Tibial artery (tissue), 4 donors: ENCODE measurements around the gene MUC5B.

Experiments
- DNase-seq, 2 donors: peaks; one replicate each; pipeline ENCODE4 v3.0.0-alpha.2; 2019
- H3K27ac ChIP-seq, 2 donors: fragments of 200-600 bp; sonication (generic) in 1 of 2; 1 replicate in 1 of 2; 2 replicates in 1 of 2; pipeline ENCODE4 v1.5.1; 2018 to 2019; ENCODE audit warnings: mild to moderate bottlenecking in 1 of 2
- H3K27me3 ChIP-seq, 2 donors: fragments of 200-600 bp; sonication (generic) in 1 of 2; one replicate each; pipeline versions ENCODE4 v1.5.1 to v1.6.0; 2016 to 2019
- H3K36me3 ChIP-seq, 3 donors: fragments of 200-600 bp; sonication (generic) in 2 of 3; one replicate each; pipeline ENCODE4 v1.5.1; 2016 to 2019; ENCODE audit warnings: mild to moderate bottlenecking in 2 of 3
- H3K4me1 ChIP-seq, 4 donors: fragments of 200-600 bp; sonication (generic) in 2 of 4; 1 replicate in 3 of 4; 2 replicates in 1 of 4; pipeline ENCODE4 v1.5.1; 2016 to 2019
- H3K4me3 ChIP-seq, 2 donors: fragments of 200-600 bp; sonication (generic) in 1 of 2; 1 replicate in 1 of 2; 2 replicates in 1 of 2; pipeline ENCODE4 v1.5.1; 2018 to 2019; ENCODE audit warnings: mild to moderate bottlenecking in 2 of 2
- H3K9me3 ChIP-seq, 3 donors: fragments of 200-600 bp; sonication (generic) in 1 of 3; one replicate each; pipeline ENCODE4 v1.5.1; 2016 to 2019
- CTCF ChIP-seq, 2 experiments: fragments of 200-600 bp in 1 of 2; fragments of 450-650 bp in 1 of 2; IDR thresholded peaks; one replicate each; pipeline ENCODE4 v1.5.1; 2017 to 2019; ENCODE audit warnings: antibody characterized with exemption in 2 of 2, mild to moderate bottlenecking in 1 of 2, moderate library complexity in 1 of 2
- intact Hi-C: fragments of 100-400 bp; cut with DNase I; formaldehyde crosslinking; loops from one replicate; pipeline ENCODE4 v1.15.0; 2023; ENCODE audit warnings: low total_unique reads

MUC5B gene

GRCh38 chr11:1195682-1196515 lies 27.0 kb upstream of the MUC5B start:
- intact Hi-C loops = no loop called here
- no peak for TF ChIP-seq CTCF (IDR thresholded peaks at IDR 0.05)
- no peaks in the 10 kb centered on the region for H3K36me3 ChIP-seq
- H3K27ac ChIP-seq = no peak overlapping the region
- no peak overlapping the region for H3K4me3 ChIP-seq
- no peaks in the 10 kb centered on the region for H3K9me3 ChIP-seq
- H3K4me1 ChIP-seq = peaks cover 0 to 8% (median 0%) of the 10 kb centered on the region in 4 donors
- H3K27me3 ChIP-seq = peaks cover 0 to 81% of the 10 kb centered on the region in 2 donors
- DNase-seq = peak; percentile 14 to 58

DNA sequence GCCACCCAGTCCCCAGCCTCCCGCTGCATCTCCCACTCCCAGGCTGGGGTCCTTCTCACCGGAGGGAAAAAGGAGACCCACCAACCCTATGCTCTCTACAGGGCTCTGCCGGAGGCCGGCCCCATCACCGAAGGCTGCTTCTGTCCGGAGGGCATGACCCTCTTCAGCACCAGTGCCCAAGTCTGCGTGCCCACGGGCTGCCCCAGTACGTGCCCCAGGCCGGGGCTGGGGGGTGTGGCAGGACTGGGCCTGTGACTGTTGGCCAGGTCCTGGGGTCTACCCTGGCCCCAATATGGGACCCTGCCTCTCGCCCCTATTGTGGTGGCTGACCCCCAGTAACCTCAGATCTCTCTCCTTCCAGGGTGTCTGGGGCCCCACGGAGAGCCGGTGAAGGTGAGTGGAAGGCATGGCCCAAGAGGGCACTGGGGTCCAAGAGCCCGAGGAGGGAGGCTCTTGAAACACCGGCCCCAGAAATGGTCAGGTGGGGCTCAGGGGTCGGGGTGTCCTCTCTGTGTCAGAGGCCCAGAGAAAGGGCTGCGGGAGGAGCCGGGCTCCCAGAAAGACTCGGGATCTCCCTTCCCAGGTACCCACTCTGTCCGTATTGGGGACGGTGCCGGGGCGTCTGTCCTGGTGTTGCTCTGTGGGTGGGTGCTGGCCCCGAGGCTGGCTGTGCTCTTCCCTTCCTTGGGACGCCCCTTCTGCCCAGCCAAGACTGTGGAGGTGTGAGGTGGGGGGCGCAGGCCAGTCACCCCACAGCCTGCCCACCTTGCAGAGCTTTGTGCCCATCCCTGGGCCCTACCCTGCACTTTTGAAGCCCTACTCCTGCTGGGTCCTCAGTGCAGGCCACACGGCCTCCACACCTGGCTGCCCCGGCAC lies 26.1 kb upstream of the MUC5B start:
- Histone ChIP-seq H3K36me3 (no peaks in the 10 kb centered on the region), H3K9me3 (no peaks in the 10 kb centered on the region), H3K27ac (no peak overlapping the region), H3K4me1 (peaks cover 0 to 8% (median 0%) of the 10 kb centered on the region in 4 donors), H3K4me3 (no peak overlapping the region), H3K27me3 (peaks cover 0 to 84% of the 10 kb centered on the region in 2 donors)
- peak; percentile 9 to 64 for DNase-seq
- TF ChIP-seq CTCF (IDR thresholded peaks at IDR 0.05) = no peak
- intact Hi-C loops = no loop called here

DNA sequence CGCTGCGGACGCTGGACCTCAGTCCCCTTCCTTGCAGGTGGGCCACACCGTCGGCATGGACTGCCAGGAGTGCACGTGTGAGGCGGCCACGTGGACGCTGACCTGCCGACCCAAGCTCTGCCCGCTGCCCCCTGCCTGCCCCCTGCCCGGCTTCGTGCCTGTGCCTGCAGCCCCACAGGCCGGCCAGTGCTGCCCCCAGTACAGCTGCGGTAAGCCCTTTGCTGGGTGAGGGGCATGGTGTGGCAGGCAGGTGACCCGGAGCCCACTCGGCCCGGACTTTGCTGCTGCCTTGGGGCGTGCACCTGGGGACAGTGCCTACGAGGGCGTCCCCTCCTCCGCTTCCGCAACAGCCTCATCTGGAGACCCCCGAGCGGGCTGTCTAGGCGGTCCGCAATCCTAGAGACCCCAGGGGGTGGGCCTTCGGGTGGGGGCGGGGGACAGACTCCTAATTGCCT lies 25.4 kb upstream of the MUC5B start:
- Histone ChIP-seq H3K27ac (no peak overlapping the region), H3K4me3 (no peak overlapping the region), H3K4me1 (peaks cover 0 to 11% (median 0%) of the 10 kb centered on the region in 4 donors), H3K36me3 (no peaks in the 10 kb centered on the region), H3K27me3 (peaks cover 0 to 84% of the 10 kb centered on the region in 2 donors), H3K9me3 (no peaks in the 10 kb centered on the region)
- DNase-seq = peak in 1 of 2 donors; percentile 60
- TF ChIP-seq CTCF (IDR thresholded peaks at IDR 0.05) = no peak
- intact Hi-C loops = no loop called here

GRCh38 chr11:1197886-1198560 lies 24.8 kb upstream of the MUC5B start:
- TF ChIP-seq CTCF (IDR thresholded peaks at IDR 0.05) = no peak
- peak in 1 of 2 donors; percentile 17 for DNase-seq

GRCh38 chr11:1198561-1199240 lies 24.2 kb upstream of the MUC5B start:
- DNase-seq = peak; percentile 10 to 55
- Histone ChIP-seq H3K27me3 (peaks cover 0 to 84% of the 10 kb centered on the region in 2 donors), H3K4me3 (no peak overlapping the region), H3K4me1 (peaks cover 0 to 19% (median 3%) of the 10 kb centered on the region in 4 donors), H3K27ac (no peak overlapping the region), H3K9me3 (no peaks in the 10 kb centered on the region), H3K36me3 (no peaks in the 10 kb centered on the region)
- no peak for TF ChIP-seq CTCF (IDR thresholded peaks at IDR 0.05)
- intact Hi-C loops = no loop called here

More at GRCh38 chr11:1197886-1198560, 24.8 kb upstream of the MUC5B start:
- intact Hi-C loops = no loop called here
- no peak overlapping the region for H3K27ac ChIP-seq
- H3K4me1 ChIP-seq = peaks cover 0 to 16% (median 1%) of the 10 kb centered on the region in 4 donors
- H3K4me3 ChIP-seq = no peak overlapping the region
- H3K36me3 ChIP-seq = no peaks in the 10 kb centered on the region
- no peaks in the 10 kb centered on the region for H3K9me3 ChIP-seq
- peaks cover 0 to 84% of the 10 kb centered on the region in 2 donors for H3K27me3 ChIP-seq
